GM04503 (cell line): ENCODE results near the gene GRID1.

Experiments used
- DNase-seq: peaks from one replicate; pipeline ENCODE4 v3.0.0-alpha.2; 2012; ENCODE audit warnings: low read depth

GRID1 gene

DNA sequence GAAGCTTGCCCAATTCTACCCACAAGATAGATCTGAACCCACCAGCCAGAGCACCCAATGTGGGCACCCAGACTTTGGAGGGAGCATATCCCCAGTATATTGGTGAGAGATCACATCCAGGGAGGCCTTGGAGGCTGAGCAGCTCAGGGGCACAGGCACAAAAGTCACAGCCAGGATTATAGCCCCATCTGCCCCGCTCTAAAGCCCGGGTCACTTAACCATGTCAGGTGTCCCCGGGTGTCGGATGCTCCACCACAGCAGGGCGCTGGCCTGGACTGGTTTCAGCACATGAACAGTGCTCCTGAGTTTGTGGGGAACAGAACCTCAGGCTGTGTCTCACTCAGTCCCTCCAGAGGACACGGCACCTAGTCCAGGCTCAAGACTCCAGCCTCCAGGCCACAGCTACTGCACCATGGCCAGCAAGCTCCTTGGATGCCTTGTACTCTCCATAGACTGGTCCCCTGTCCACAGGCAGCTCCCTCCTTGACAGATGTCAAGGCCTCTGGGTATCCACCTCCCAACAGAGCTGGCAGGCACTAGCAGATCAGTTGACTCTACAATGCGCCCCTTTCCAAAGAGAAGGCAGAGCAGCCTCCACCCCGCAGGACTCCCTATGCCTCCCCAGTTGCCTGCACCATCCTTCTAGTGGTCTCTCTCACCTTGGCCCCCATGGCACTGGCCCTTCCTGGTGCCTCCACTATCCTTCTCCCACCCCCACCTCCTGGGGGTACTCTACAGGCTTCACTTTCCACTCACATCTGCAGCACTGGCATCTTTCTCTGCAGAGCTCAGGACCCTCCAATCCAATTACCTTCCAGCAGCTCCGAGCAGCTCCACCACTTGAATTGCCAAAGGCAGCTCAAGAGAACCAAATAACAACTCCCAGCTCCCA lies 306.0 kb downstream of the GRID1 start:
- DNase-seq = no peak

DNA sequence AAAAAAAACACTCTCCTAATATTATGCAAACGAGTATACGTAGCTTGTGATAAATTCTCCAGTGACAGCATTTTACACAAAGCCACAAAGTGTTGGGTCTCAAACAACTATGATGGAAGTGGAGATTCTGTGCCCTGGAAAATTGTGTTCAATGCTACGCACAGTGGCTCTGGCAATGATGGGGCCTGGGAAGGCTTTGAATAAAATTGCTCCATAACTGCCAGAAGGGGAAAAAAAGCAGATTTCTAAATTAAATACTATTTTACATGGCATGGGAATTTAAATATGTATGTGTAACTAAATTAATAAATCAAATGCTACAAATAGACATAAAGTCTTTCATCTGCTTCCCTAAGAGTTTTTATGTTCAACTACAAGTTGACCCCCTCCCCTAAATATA lies 306.7 kb downstream of the GRID1 start:
- DNase-seq = no peak

DNA sequence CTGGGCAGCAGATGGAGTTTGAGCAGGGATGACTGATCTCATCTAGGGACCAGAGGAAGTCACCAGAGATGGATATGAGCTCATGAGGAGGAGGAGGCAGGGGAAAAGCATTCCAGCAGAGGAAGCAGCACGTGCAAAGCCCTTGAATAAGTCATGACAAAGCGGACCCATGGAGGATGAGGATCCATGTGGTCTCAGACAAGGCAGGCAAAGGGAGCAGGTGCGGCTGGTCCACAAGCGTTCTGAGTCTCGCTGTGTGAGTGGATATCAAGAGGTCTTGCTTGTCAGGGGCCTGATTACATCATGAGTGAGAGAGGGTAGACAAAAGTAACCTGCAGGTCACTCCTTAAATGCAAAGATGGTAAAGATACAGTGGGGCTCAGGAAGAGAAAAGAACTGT lies 307.6 kb downstream of the GRID1 start:
- no peak for DNase-seq

DNA sequence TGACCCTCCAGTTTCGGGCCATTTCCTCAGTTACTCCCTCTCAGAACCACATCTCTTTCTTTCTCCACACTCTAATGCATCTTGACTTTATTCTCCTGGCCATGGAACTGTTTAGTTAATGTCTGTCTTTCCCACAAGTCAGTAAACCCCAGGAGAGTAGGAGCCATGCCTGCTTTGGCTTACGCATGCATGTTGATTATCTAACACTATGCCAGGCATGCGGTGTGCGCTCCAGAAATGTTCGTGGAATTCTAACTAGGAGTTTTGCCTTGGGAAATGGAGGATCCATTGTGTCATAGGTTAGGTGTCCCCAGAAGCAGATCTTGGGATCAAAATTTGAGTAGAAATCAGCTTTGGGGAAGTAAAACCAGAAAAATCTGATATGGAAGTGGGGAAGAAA lies 308.9 kb downstream of the GRID1 start:
- no peak for DNase-seq

DNA sequence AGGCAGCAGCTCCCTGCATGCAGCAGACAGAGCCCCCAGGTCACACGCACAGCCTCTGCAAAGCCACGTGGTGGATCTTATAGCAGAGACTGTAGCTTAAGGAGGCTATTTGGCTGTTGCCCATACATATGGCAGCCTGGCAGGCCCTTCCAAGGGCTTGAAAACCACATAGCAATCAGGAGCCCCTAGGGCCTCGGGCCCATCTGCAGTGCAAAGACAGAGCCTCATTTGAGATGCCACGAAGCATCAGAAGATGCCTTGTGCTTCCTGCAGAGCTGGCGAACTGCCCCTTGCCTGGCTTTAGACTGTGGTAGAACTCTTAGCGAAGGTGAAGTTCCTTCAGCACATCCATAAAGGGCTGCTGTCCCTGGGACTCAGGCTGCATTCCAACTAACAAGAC lies 309.9 kb downstream of the GRID1 start:
- DNase-seq = no peak

DNA sequence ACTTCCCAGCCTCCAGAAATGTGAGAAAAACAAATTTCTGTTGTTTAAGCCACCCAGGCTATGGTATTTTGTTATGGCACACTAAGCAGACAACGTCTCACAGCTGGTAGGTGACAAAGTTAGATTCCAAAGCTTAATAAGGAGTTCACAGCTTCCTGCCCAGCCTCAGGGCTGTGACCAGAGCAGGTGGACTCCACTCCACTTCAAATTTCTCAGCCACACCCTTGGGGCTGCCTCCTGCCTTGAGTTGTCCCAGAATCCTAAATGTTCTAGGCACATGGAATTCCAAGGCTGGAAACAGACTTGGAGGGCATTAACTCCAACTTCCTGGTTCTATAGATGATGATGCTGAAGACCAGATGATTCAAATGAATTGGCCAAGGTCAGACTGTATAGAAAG lies 310.7 kb downstream of the GRID1 start:
- no peak for DNase-seq

DNA sequence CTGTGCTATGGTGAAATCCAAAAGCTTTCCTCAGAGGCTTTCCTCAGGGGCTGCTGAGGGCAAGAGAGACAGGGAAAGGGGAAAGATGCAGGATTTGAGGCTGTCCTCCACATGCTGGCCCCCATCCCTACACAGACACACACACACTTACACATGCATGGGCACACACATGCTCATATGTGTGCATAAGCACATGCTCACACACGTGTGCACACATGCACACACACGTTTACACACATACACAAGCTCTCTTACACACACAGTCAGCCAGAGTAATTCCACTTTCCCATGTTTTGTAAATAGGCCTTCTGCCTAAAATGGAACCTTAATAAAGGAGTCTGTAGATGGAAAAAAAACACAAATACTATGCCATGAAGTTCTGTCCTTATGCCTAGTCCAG lies 312.9 kb downstream of the GRID1 start:
- DNase-seq = no peak

DNA sequence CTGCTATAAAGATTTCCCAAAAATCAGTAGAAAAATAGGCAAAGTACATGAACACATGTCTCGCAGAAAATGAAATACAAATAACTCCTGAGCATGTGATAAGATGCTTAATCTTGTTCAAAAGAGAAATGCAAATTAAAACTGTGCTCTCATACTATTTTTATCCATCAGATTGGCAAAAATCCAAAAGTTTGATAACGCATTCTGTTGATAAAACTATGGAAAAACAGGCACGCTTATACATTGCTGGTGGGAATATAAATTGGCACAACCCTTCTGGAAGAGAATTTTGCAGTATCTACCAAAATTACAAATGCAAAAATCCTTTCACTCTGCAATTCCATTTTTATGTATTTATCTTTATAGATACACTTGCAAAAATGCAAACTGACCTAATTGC lies 315.0 kb downstream of the GRID1 start:
- no peak for DNase-seq

DNA sequence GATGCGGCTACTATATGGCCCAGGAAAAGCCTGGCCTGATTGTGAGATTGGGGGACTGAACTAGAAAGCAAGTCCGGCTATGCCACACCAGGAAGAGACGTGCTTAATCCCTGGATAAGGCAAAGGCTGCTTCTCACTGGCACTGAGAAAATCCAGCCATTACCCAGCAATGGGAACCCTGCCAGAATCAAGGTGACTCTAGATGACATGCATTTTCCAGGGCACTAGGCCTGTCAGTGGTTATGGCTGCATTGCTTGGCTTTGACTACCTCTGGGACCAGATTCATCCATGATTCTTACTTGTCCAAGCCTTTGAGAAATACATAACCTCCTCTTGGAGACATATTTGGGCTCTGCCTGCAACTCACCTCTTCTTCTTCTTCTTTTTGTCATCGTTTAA lies 317.2 kb downstream of the GRID1 start:
- DNase-seq = no peak

DNA sequence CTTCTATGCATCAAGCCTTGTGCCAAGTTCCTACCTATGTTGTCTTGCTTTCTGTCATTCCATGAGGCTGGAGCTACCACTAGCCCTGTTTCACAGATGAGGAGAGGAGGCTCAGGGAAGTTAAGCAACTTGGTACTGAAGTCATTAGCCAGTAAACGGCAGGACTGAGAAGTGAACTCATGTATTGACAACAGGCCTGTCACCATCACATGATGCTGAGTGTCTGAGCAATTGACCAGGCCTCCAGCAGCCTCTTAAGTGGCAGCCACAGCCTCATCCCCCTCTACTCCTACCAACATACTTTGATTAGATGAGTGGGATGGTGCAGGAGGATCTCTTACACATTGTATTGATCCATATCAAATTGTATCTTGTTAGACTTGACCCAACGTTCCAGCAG lies 317.6 kb downstream of the GRID1 start:
- no peak for DNase-seq

DNA sequence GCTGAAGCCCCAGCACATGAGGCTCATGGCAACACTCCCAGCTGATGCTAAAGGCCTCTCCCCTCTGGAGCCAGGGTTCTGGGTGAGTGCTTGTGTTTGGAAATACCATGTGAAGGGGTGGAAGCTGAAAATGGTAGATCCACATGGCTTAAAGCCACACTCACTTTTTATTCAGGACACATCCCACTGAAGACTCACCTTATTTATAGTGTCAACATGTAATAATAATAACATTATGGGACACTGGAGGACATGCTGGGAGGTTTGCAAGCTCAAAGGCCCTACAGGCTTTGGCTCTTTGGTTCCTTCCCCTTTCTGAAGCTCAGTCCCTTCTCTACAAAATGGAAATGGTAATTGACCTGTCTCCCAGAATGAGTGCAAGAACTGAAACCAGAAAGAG lies 318.0 kb downstream of the GRID1 start:
- no peak for DNase-seq

DNA sequence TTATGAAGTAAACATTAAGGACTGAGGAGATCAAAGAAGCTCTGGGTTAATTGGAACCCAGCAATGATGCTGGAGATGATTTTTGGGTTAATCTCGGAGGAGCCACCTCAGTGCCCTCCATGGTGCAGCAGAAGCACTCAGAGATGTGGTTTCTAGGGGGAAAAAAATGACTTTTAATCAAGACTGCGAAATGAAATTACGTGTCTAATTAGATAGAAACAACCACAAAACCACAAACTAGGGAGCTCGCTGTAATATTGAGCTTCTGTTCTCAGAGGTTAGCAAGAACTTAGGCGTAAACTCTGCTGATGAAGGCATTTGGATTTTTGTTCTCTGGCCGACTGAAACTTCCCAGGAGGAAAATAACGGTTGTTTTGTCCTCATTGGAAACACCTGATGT lies 319.0 kb downstream of the GRID1 start:
- DNase-seq = no peak

DNA sequence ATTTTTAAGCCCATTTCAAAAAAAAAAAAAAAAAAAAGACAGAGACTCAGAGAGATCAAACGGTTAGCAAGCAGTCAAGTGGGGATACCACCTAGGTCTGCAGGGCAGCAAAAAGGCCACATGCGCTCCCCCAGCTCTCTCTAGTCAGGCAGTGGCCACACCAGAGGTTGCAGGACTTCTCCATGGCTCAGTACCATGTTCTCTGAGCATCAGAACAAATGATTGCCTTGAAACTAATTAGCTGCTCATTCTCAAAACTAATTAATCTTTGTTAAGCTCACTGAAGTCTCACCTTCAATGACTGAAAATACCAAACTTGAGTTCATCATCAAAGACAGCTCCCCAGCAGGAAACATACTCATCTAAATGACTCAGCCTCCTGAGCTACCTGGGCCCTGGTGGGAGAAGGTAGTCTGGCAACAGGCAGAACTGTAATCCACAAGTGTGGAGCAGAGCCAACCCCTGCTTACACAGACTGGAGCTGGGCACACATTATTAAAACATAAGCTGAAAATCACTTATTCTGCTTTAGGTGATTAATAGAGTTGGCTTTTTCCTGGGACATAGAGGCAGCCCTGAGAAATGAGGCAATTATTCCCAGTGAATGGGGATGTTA lies 319.6 kb downstream of the GRID1 start:
- DNase-seq = no peak

DNA sequence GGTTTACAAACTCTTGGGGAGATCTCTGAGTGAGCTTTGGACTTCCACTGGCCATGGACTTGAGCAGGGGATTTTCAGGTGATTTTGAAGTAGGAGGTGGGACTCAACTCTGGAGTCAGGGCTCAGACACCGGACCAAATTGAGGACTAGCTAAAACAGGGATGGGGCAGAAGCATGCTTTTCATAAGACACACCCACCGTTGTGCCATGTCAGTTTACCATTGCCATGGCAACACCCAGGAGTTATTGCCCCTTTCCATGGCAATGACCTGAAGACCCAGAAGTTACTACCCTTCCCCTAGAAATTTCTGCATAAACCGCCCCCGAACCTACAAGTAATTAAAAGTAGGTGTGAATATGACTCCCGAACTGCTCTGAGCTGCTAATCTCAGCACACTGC lies 320.7 kb downstream of the GRID1 start:
- no peak for DNase-seq

DNA sequence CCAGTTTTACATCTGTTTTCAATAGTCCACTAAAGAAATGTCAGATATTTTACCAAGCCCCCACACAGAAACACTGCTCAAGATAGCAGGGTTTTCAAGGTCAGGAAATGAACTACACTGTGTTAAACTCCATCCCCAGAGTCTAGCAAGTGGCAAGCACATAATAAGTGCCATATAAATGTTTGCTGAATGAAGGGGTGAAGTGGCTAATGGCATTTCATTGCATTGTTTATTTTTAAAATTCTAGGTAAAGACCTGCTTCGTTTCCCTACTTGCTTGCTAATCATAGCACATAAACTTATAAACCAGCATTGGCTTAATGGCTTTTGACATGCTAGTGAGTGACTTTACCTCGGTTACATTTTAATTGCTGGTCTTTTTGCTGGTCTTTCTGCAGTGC lies 322.6 kb downstream of the GRID1 start:
- no peak for DNase-seq

DNA sequence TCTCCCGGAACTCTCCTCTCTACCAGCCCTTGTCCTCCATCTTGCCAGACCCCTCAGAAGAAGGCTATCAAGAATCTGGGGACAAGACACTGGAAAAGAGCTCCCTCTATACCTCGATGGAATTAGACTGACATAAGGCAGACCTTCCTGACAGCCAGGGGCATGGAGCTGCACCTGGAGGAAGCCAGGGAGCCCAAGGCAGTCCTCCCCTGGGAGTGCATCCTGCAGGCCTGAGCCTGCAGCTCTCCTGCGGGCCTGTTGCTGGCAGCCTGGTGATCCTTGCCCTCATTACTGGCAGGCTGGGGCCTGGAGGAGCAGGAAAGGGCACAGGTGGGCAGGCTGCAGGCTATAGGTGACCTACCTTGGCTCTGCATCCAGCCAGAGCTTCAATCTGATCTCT lies 323.4 kb downstream of the GRID1 start:
- no peak for DNase-seq

DNA sequence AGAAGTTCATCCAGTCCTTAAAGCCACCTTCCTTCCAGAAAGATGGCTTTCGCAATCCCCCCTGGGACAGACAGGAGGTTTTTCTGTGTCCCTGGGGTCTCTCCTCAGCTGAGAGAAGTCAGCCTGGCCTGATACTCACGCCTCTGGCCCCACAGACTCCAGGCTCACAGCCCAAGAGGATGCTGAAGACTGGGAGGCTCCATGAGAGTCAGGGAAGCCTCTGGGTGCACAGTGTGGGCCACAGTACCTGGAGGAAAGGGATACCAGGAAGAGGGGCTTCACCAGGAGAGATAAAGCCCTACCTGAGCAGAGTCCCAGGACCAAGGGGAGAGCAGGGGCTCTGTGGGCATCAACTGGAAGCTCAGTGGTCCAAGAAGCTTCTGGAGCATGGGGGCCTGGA lies 324.4 kb downstream of the GRID1 start:
- no peak for DNase-seq

DNA sequence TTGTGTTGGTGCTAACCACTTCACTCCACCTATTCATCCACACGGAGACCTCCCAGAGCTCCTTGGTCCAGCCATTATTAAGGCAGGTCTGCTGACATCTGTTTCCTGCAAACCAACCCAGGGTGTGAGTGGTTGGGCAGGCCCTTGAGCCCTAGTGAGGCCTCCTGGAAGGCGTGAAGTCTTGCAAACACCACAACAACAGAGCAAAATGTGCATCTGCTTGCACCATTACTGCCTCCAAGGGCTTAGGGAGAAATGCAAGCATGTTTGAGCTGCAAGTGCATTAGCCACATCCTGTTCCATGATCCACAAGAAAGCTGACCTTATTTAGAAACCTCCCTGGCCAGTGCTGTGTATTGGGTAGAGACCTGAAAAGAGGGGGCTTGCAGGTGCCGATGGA lies 325.5 kb downstream of the GRID1 start:
- DNase-seq = no peak

DNA sequence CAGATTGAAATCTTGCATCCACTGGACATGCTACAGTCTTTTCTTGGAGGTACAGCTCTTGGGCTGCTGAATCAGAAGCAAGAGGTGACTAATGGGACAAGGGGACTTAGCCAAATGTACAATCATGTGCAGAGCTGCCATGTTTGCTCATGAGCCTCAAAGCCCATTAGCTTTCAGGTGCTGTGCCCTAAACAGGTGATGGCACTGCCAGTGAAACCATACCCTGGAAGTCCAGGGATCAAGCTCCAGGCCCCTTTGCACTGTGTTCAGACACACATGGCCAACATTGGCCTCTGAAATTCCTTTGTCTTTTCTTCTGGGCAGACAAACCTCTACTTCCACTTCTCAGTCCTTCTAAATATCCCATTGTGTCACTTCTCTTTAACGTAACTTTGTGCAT lies 328.2 kb downstream of the GRID1 start:
- DNase-seq = no peak

DNA sequence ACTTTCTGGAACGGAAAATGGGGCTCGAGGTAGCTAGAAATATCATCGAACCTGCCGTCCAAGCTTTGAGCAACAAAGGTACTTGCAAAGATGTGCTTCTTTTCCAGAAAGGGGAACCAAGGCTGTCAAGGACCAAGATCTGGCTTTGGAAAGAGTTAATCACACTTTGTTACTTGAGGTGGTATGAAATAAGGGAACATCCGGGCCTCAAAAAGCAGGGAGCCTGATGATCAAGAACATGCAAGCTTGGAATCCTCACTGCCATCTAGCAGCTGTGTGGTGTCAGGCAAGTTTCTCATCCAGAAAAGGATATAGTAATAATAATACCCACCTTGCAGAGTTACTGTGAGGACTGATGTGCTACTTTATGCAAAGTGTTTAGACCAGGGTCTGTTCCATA lies 329.5 kb downstream of the GRID1 start:
- no peak for DNase-seq

DNA sequence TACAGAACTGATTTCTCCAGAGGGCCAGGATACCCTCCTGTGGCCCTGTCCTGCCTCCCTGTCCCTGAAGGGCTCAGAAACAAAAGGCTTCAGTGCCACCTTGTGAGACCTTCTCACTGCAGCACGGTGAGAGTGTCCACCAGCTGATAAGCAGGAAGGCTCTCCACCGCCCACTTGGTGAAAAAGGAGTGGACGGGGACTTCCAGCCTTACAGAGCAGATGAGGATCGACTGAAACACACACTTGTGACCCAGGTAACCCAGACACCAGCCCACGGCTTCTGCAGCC lies 330.1 kb downstream of the GRID1 start:
- DNase-seq = no peak

DNA sequence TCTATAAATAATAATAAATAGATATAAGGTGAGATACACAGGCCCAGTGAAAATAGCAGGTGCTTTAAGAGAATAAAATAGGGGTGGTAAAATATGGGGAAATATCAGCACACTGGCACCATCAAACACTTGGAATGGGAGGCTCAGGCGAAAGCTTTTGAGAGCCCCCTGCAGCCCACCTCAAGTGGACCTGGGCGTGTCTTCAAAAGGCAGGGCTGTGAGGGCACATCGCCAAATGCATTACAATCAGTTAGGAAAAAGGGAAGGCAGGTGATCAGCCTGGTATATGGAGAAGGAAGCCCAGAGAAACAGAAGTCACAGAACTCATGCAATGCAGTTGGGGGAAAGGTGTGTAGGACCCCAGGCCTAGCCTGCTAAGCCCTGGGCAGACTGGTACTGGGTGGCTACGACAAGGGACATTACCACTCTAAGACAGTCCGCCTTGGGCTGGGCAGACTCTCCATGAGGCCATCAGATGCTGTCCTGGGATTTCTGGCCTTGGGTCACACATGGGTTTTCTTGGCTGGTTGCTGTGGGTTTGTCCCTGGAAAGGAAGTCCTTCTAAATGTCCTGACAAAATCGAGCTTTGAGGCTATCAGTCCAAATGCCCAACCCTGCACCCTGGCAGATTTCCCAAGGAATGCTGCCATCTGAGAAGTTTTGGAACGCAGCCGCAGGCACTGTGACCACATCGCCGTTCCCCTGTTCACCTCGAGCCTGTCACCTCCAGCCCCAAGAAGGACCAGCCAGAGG lies 330.6 kb downstream of the GRID1 start:
- no peak for DNase-seq

DNA sequence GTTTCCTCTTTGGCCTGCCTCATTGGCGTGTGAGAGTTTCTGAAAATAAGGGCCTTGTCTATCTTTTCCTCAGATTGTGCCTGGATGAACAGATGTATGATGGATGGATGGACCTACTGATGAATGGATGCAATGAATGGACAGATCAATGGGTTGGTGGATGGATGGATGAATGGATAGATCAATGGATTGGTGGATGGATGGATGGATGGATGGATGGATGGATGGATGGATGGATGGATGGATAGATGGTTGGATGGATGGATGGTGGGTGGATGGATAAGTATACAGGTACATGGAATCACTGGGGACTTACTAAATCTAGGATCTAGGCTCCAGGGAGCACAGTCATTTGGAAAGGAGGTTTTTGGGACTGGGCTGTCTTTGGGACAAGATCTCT lies 331.9 kb downstream of the GRID1 start:
- DNase-seq = no peak

DNA sequence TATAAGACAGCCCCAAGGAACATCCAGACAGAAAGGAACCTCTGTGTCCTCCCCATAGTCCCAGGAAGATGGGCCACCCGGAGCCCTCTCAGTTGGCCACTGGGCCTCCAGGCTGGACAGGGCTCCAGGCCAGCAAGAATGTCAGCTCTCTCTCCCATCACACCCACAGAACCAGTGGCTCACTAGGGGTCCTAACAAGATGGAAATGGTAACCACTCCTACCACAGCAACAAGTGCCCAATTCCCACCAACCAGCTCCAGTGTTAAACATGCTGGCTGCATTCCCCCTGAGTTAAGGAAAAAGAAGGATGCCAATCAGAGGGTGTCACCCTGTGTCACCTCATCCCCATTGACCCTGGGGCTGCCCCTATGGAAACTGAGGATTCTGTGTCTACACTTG lies 333.0 kb downstream of the GRID1 start:
- no peak for DNase-seq
